GM18873 (cell line): Measurements from ENCODE around the gene SLC22A13.

Experiments
- ATAC-seq: cut with Tn5 transposase; IDR thresholded peaks from one replicate; pipeline ENCODE4 v1.9.1; 2021; ENCODE audit warnings: mild to moderate bottlenecking, moderate library complexity, moderate number of reproducible peaks; ENCODE audit not compliant: unreplicated experiment, low FRiP score

SLC22A13 gene

DNA sequence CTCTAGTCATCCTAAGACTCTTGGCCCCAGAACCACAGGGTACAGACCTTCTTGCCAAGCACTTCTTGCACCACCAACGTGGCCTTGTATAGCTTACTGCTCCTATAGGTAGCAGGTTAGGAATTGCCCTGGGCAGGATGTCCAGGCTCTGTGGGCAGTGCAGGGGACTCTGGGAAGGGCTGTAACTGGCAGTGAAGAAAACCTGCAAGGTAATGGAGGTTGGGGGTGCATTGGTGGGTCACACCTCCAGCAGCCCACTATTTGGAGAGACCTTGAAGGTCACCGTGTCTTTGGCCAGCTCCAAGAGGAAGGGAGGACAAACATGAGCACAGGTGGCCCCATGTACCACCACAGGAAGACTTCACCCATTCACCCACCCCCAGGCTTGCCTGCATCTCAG is 59.6 kb downstream of the SLC22A13 start:
- ATAC-seq = no peak

DNA sequence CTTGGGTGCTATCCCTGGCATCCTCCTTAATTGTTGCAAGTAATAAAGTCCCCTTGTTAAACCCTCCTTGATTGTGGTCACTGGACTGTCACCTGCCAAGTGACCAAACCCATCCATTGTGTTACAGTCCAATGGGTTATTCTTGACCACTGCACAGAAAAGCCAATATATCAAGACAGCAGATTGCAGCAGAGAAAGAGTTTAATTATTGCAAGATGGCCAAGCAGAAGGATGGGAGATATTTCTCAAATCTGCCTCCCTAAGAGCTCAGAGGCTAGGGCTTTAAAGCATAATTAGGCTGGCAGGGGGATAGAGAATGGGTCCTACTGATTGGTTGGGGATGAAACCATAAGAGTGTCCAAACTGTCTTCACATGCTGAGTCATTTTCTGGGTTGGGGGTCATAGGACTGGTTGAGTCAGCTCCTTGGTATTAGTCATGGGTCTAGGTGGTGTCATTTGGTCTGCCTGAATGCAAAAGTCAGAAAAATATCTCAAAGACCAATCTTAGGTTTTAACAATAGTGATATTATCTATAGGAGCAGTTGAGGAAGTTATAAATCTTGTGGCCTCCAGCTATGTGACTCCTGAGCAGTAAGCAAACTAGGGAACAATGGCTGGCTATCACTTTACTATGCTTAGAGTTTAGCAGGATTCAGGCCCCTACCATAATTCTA is 61.9 kb downstream of the SLC22A13 start:
- ATAC-seq = no peak
